ENCODE measurements around the gene ERVH48-1. TPM values are rescaled to one million over a fixed set of nuclear protein-coding genes. Genes with fewer than 3 reads are reported as not detected.
A peak's percentile ranks its signal among the peaks of the same experiment; 100 is the strongest.
"Not testable (repeated sequence)": the region's sequence is repeated elsewhere in the genome, so short reads cannot be mapped to it uniquely, and the experiment has no call there.

Gene ERVH48-1
- polyA plus RNA-seq, 1 donor, result 1.3 TPM

- DNase-seq, result not testable (repeated sequence)
Observed at GRCh38 chr21:42938606-42938995, 13.2 kb upstream of the ERVH48-1 start.

GRCh38 chr21:42937960-42938605, 12.7 kb upstream of the ERVH48-1 start:
- peak; percentile 90 for DNase-seq

- DNase-seq, result not testable (repeated sequence)
Observed at GRCh38 chr21:42937034-42937940, 11.9 kb upstream of the ERVH48-1 start.

- not testable (repeated sequence) for DNase-seq
Observed at GRCh38 chr21:42936360-42936759, 10.9 kb upstream of the ERVH48-1 start.

DNA sequence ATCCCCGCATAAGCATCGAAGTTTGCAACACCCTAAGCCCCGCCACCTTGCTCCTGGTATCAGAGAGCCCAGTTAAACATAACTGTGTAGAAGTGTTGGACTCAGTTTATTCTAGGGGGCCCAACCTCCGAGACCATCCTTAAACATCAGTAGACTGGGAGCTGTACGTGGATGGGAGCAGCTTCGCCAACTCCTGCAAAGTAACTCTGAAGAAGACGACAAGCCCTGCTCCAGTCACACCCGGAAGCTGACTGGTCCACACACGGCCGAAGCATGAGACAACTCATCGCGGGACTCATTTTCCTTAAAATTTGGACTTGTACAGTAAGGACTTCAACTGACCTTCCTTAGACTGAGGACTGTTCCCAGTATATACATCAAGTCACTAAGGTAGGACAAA, 8.5 kb upstream of the ERVH48-1 start:
- DNase-seq, result not testable (repeated sequence)

DNA sequence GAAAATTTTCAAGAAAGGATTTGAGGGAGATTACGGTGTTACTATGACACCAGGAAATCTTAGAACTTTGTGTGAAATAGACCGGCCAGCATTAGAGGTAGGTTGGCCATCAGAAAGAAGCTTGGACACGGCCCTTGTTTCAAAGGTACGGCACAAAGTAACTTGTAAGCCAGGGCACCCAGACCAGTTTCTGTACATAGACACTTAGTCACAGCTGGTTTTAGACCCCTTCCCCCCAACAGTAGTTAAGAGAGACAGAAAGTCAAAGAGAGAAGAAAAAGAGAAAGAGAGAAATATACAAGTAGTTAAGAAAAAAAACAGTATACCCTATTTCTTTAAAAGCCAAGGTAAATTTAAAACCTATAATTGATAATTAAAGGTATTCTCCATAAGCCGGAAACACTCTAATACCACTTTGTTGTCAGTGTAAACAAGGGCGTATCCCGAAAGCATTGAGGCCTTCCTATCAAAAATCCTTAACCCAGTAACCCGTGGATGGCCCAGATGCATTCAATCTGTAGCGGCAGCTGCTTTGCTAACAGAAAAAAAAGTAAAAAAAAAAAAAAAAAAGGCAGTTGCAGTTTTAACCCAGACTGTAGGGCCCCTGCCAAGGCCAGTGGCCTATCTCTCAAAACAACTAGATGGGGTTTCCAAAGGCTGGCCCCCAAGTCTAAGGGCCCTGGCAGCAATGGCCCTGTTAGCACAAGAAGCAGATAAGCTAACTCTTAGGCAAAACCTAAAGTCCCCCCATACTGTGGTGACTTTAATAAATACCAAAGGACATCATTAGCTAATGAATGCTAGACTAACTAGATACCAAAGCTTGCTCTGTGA, 7.9 kb upstream of the ERVH48-1 start:
- not testable (repeated sequence) for DNase-seq

GRCh38 chr21:42932378-42933136, 7.1 kb upstream of the ERVH48-1 start:
- not testable (repeated sequence) for DNase-seq

DNA sequence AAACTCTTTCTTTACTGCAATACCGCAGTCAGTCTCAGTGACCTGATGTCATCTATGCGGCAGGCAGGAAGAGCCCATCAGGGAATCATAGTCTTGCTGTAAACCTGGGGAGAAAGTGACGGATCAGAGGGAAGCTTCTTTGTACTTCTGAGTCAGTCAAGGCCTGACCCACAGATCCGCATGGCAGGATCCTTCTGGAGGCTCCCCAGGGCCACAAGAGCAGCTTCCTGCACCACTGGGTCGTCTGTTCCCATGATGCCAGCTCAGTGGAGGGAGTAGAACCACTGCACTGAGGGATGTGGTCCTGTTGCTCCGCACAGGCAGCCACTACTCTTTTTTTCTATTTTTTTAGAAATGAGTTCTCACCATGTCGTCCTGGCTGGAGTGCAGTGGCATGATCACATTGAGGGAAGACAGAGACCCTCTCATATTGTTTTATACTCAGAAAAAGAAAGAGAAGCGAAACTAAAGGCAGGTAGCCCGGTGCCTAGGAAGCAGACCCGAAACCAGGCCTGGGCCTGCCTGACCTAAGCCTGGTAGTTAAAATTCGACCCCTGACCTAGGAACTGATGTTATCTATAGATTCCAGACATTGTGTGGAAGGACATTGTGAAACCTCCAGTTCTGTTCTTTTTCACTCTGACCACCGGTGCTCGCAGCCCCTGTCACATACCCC, 6.3 kb upstream of the ERVH48-1 start:
- no peak for DNase-seq

- no peak for DNase-seq
Observed at GRCh38 chr21:42929969-42930368, 4.5 kb upstream of the ERVH48-1 start.

DNA sequence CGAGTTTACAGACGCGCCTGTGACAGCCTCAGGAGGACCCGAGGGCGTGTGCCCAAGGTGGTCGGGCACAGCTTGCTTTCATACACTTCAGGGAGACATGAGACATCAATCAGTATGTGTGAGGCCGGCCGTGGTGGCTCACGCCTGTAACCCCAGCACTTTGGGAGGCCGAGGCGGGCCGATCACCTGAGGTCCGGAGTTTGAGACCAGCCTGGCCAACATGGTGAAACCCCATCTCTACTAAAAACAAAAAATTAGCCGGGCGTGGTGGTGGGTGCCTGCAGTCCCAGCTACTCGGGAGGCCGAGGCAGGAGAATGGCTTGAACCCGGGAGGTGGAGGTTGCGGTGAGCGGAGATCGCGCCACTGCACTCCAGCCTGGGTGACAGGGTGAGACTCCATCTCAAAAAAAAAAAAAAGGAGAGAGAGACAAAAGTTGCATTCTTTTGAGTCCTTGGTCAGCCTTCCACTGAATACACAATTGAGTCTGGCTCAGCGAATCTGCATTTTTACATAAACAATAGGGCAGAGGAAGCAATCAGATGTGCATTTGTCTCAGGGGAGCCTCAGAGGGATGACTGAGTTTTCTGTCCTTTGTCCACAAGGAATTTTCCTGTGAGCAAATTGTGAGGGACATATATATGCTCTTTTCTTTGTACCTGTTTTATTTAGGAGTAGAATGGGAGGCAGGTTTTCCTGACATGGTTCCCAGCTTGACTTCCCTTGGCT, 2.2 kb upstream of the ERVH48-1 start:
- not testable (repeated sequence) for DNase-seq

GRCh38 chr21:42924433-42924751, 1.0 kb downstream of the ERVH48-1 start:
- no peak for DNase-seq

DNA sequence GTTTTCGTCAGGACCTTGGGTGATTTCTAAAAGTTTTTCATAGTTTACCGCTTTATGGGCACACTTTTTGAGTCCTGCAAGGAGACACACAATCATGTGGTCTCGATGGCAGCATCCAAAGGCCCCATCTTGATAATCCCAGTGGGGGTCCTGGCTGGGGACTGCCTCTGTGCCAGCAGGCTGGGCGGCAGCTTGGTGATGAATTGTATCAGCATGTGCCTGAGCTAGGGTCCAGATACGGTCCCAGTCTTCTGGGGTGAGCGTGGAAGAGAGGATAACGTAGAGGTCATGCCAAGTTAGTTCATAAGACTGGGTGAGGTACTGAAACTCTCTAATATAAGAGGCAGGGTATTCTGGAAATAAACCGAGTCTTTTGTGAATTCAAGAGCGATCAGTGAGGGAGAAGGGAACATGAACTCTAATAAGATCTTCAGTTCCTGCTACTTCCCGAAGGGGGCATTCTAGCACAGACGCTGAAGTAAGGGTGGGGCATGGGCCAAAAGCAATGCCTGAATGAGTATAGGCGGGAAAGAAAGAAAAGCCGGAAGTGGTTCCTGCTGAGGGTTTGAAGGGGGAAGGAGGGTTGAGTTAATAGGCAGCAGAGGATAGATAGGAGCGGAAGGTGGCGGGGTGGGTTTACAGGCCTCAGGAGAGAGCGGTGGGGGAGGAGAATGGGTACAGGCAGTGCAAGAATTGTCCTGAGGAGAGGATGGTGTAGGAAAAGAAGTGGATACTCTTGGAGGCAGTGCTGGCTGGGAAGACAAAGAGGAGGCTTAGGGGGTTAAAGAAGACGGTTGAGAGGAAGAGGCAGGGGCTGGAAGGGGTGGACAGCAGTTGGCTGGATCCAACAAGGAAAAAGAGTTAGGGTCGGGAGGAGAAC, 1.6 kb downstream of the ERVH48-1 start:
- DNase-seq, result peak; percentile 83

- DNase-seq, result no peak
Observed at GRCh38 chr21:42922918-42923317, 2.5 kb downstream of the ERVH48-1 start.

- no peak for DNase-seq
Observed at GRCh38 chr21:42921927-42922326, 3.5 kb downstream of the ERVH48-1 start.

DNA sequence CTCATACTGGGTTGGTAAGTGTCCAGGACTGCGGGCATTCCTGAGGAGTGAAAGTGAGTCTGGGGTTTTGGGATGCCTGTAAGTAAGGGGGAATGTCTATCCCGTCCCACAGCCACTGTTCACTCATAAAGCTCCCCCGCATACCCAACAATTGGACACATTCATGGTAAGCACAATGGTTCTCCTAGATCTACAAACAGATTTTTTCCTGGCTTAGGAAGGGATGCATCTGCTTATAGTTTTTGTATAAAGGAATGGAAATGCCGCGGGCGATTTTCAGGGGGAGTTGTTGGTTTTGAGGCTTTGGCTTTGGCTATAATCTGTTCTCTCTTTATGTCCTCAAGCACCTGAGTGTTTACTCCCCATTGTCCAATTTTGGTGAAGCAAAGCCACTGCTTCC, 7.1 kb downstream of the ERVH48-1 start:
- no peak for DNase-seq

GRCh38 chr21:42913476-42913875, 12.0 kb downstream of the ERVH48-1 start:
- no peak for DNase-seq

DNA sequence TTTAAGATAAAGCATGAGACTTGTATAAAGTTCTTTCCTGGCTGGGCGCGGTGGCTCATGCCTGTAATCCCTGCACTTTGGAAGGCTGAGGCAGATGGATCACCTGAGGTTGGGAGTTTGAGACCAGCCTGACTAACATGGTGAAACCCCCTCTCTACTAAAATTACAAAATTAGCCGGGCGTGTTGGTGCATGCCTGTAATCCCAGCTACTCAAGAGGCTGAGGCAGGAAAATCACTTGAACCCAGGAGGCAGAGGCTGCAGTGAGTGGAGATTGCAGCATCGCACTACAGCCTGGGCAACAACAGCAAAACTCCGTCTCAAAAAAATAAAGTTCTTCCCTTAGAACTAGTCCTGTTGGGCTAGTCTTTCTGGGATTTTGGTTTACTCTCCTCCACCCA, 13.5 kb downstream of the ERVH48-1 start:
- DNase-seq, result not testable (repeated sequence)

DNA sequence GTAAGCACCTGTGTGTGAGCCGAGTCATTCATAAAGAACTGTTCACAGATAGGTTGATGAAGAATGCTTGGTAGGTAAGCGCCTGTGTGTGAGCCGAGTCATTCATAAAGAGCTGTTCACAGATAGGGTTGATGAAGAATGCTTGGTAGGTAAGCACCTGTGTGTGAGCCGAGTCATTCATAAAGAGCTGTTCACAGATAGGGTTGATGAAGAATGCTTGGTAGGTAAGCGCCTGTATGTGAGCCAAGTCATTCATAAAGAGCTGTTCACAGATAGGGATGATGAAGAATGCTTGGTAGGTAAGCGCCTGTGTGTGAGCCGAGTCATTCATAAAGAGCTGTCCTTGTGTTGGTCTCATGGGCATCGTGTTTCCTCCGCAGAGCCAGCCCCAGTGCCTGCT, 16.9 kb downstream of the ERVH48-1 start:
- not testable (repeated sequence) for DNase-seq

GRCh38 chr21:42906233-42906632, 19.2 kb downstream of the ERVH48-1 start:
- no peak for DNase-seq

DNA sequence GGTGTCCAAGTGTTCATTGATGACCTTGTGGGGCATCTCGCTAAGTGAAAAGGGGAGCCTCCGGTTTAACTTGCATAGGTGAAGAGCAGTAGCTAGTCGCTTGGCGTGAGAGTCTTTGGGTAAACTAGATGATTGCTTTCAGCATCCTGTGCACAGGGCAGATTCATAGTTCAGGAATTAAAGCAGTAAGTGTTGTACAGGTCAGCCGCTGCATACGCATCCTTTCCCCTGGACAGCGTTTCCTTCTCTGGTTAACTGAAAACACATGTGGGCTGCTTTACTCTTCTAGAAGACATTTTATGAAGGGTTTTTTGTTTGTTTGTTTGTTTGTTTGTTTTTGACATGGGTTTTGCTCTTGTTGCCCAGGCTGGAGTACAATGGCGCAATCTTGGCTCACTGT, 20.2 kb downstream of the ERVH48-1 start:
- DNase-seq, result no peak

Data from hindlimb muscle (tissue), 1 donor.